ENCODE measurements around the gene CCDC12. TPM values are rescaled to one million over a fixed set of nuclear protein-coding genes. Genes with fewer than 3 reads are reported as not detected.

The CCDC12 gene
- total RNA-seq, 1 experiment from 2014 or later = 44.2 TPM

DNA sequence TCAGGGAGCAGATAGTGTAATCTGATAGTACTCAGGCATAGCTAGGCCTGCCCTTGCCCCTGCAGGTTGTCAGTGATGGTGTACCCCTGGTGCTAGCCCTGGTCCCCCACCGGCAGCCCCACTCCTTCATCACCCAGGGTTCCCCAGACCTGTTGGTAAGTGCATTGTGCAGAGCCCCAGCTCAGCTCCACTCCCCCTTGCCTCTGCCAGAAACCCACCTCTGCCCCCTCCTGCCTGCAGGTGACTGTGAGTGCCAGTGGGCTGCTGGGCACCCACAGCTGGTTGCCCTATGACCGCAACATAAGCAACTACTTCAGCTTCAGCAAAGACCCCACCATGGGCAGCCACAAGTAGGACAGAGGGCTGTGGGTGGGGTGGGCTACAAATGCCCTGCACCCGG lies 30.5 kb upstream of the CCDC12 start:
- TF ChIP-seq, protein P1, sequence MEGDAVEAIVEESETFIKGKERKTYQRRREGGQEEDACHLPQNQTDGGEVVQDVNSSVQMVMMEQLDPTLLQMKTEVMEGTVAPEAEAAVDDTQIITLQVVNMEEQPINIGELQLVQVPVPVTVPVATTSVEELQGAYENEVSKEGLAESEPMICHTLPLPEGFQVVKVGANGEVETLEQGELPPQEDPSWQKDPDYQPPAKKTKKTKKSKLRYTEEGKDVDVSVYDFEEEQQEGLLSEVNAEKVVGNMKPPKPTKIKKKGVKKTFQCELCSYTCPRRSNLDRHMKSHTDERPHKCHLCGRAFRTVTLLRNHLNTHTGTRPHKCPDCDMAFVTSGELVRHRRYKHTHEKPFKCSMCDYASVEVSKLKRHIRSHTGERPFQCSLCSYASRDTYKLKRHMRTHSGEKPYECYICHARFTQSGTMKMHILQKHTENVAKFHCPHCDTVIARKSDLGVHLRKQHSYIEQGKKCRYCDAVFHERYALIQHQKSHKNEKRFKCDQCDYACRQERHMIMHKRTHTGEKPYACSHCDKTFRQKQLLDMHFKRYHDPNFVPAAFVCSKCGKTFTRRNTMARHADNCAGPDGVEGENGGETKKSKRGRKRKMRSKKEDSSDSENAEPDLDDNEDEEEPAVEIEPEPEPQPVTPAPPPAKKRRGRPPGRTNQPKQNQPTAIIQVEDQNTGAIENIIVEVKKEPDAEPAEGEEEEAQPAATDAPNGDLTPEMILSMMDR (conservative IDR thresholded peaks at IDR 0.05; ENCODE audit: low read depth, low read length) = no peak
- TF ChIP-seq EZH2phosphoT487 (IDR thresholded peaks at IDR 0.05; ENCODE audit: borderline replicate concordance, low read length) (no peak), EZH2 (IDR thresholded peaks at IDR 0.05; ENCODE audit: low read length, unreplicated experiment) (no peak)
- DNase-seq (no peak), ATAC-seq (no peak)
- H4K20me1 ChIP-seq (ENCODE audit: low read length) = no peaks in the 10 kb centered on the region
- H3K36me3 ChIP-seq (ENCODE audit: low read depth, low read length) = peaks cover 4% of the 10 kb centered on the region; the same call in 1 of the 2 replicates
- no peak overlapping the region for H3K27ac ChIP-seq (ENCODE audit: low read length)
- H3K9ac ChIP-seq (ENCODE audit: low read length) = no peak overlapping the region
- ChIA-PET POLR2A (ENCODE audit: unreplicated experiment) (no interaction called here), CTCF (no interaction called here)
- no peaks in the 10 kb centered on the region for H3K9me2 ChIP-seq (replicated peaks; ENCODE audit: low read length)
- H3K4me1 ChIP-seq (ENCODE audit: insufficient read depth, low read length) = no peaks in the 10 kb centered on the region
- intact Hi-C loops (cut with micrococcal nuclease) = no loop called here
- no peaks in the 10 kb centered on the region for H3K79me2 ChIP-seq (ENCODE audit: low read length)
- H3F3A ChIP-seq (ENCODE audit: low read length, unreplicated experiment) = no peaks in the 10 kb centered on the region
- no peak overlapping the region for H3K4me3 ChIP-seq (ENCODE audit: low read length)
- H3K9me3 ChIP-seq (ENCODE audit: low read length) = no peaks in the 10 kb centered on the region
- H2AFZ ChIP-seq (ENCODE audit: low read length) = no peak overlapping the region
- H3K4me2 ChIP-seq (ENCODE audit: low read length) = no peak overlapping the region
- H3K27me3 ChIP-seq (ENCODE audit: low read length) = no peaks in the 10 kb centered on the region
- no TSS peak for BruUV-seq (replicated peaks)

DNA sequence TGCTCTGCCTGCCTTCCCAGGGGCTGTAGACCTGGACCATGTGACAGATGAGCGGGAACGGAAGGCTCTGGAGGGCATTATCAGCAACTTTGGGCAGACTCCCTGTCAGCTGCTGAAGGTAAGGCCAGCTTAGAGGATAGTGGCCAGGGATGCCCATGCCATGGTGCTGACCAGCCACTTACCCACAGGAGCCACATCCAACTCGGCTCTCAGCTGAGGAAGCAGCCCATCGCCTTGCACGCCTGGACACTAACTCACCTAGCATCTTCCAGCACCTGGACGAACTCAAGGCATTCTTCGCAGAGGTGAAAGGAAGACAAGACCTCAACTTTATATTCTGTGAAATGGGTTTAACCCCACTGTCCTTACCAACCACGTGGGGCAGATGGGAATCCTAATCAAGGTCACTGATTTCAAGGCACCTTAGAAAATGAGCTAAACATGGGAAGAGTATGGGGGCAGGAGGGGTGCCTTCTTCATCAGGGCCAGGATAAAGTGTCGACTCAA lies 29.7 kb upstream of the CCDC12 start:
- H3K4me1 ChIP-seq (ENCODE audit: insufficient read depth, low read length) = no peaks in the 10 kb centered on the region
- TF ChIP-seq, protein P1 (conservative IDR thresholded peaks at IDR 0.05; ENCODE audit: low read depth, low read length) = no peak
- TF ChIP-seq EZH2 (IDR thresholded peaks at IDR 0.05; ENCODE audit: low read length, unreplicated experiment) (no peak), EZH2phosphoT487 (IDR thresholded peaks at IDR 0.05; ENCODE audit: borderline replicate concordance, low read length) (no peak)
- H3K36me3 ChIP-seq (ENCODE audit: low read depth, low read length) = peaks cover 10% of the 10 kb centered on the region; the same call in 1 of the 2 replicates
- POLR2A ChIA-PET (ENCODE audit: unreplicated experiment) = no interaction called here
- no peaks in the 10 kb centered on the region for H3K79me2 ChIP-seq (ENCODE audit: low read length)
- intact Hi-C loops (cut with micrococcal nuclease) = no loop called here
- H3K9ac ChIP-seq (ENCODE audit: low read length) = no peak overlapping the region
- H3K4me3 ChIP-seq (ENCODE audit: low read length) = no peak overlapping the region
- H3K4me2 ChIP-seq (ENCODE audit: low read length) = no peak overlapping the region
- H3K9me2 ChIP-seq (replicated peaks; ENCODE audit: low read length) = no peaks in the 10 kb centered on the region
- H4K20me1 ChIP-seq (ENCODE audit: low read length) = no peaks in the 10 kb centered on the region
- H3F3A ChIP-seq (ENCODE audit: low read length, unreplicated experiment) = no peaks in the 10 kb centered on the region
- BruUV-seq (replicated peaks) = no TSS peak
- no peaks in the 10 kb centered on the region for H3K9me3 ChIP-seq (ENCODE audit: low read length)
- CTCF ChIA-PET = no interaction called here
- H3K27ac ChIP-seq (ENCODE audit: low read length) = no peak overlapping the region
- no peak for DNase-seq
- H2AFZ ChIP-seq (ENCODE audit: low read length) = no peak overlapping the region
- H3K27me3 ChIP-seq (ENCODE audit: low read length) = no peaks in the 10 kb centered on the region
- no peak for ATAC-seq

DNA sequence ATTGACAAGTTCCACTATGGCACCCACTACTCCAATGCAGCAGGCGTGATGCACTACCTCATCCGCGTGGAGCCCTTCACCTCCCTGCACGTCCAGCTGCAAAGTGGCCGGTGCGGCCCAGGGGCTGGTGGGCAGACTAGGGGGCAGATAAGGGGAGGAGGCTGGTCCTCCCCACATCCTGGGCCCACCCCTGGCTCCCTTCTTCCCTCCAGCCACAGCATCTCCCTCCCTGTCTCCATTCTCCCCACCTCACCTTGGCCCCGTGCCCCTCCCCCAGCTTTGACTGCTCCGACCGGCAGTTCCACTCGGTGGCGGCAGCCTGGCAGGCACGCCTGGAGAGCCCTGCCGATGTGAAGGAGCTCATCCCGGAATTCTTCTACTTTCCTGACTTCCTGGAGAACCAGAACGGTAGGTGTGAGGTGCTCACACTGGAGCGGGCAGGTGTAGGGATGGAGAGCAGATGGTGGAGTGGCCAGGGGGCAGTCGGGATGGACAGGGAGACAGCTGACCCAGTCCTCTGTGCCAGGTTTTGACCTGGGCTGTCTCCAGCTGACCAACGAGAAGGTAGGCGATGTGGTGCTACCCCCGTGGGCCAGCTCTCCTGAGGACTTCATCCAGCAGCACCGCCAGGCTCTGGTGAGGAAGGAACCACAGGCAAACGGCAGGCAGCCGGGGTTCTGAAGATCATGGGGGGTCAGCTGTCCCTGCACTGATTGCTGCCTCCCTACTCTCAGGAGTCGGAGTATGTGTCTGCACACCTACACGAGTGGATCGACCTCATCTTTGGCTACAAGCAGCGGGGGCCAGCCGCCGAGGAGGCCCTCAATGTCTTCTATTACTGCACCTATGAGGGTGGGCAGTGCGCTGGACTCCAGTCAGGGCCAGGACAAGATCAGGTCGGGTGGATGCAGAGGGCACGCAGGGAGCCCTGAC lies 28.9 kb upstream of the CCDC12 start:
- no peak overlapping the region for H2AFZ ChIP-seq (ENCODE audit: low read length)
- TF ChIP-seq, protein P1 (conservative IDR thresholded peaks at IDR 0.05; ENCODE audit: low read depth, low read length) = no peak
- TF ChIP-seq EZH2phosphoT487 (IDR thresholded peaks at IDR 0.05; ENCODE audit: borderline replicate concordance, low read length) = no peak
- TF ChIP-seq EZH2 (IDR thresholded peaks at IDR 0.05; ENCODE audit: low read length, unreplicated experiment) = no peak
- H3K9ac ChIP-seq (ENCODE audit: low read length) = no peak overlapping the region
- H3K4me2 ChIP-seq (ENCODE audit: low read length) = no peak overlapping the region
- H3K79me2 ChIP-seq (ENCODE audit: low read length) = no peaks in the 10 kb centered on the region
- H3K4me1 ChIP-seq (ENCODE audit: insufficient read depth, low read length) = peaks cover 2% of the 10 kb centered on the region; the same call in 1 of the 2 replicates
- H3F3A ChIP-seq (ENCODE audit: low read length, unreplicated experiment) = no peaks in the 10 kb centered on the region
- H3K27ac ChIP-seq (ENCODE audit: low read length) = no peak overlapping the region
- no peaks in the 10 kb centered on the region for H3K9me2 ChIP-seq (replicated peaks; ENCODE audit: low read length)
- H3K36me3 ChIP-seq (ENCODE audit: low read depth, low read length) = peaks cover 14% of the 10 kb centered on the region; the same call in 1 of the 2 replicates
- BruUV-seq (replicated peaks) = no TSS peak
- no peaks in the 10 kb centered on the region for H3K9me3 ChIP-seq (ENCODE audit: low read length)
- H3K4me3 ChIP-seq (ENCODE audit: low read length) = no peak overlapping the region
- ChIA-PET POLR2A (ENCODE audit: unreplicated experiment) (no interaction called here), CTCF (no interaction called here)
- intact Hi-C loops (cut with micrococcal nuclease) = no loop called here
- no peaks in the 10 kb centered on the region for H4K20me1 ChIP-seq (ENCODE audit: low read length)
- no peaks in the 10 kb centered on the region for H3K27me3 ChIP-seq (ENCODE audit: low read length)
- ATAC-seq (no peak), DNase-seq (no peak)
